Dendritic cell treated with granulocyte-macrophage colony-stimulating factor and Interleukin-4, amounts not matched to agents 40 ng/mL and 50 ng/mL, for 4 days (primary cell): ENCODE measurements around the gene TRNT1.

Experiments used
- H3K27ac Mint-ChIP-seq: one replicate; pipeline ENCODE4 v1.8.0; 2022; ENCODE audit warnings: mild to moderate bottlenecking, mixed read lengths
- H3K27me3 Mint-ChIP-seq: one replicate; pipeline ENCODE4 v1.8.0; 2022; ENCODE audit warnings: mild to moderate bottlenecking, mixed read lengths
- H3K36me3 Mint-ChIP-seq: one replicate; pipeline ENCODE4 v1.8.0; 2022; ENCODE audit warnings: low read depth, mixed read lengths
- H3K4me1 Mint-ChIP-seq: one replicate; pipeline ENCODE4 v1.8.0; 2022; ENCODE audit warnings: low read depth, mixed read lengths
- H3K4me3 Mint-ChIP-seq: one replicate; pipeline ENCODE4 v1.8.0; 2022; ENCODE audit warnings: mild to moderate bottlenecking, moderate library complexity, mixed read lengths
- H3K9me3 Mint-ChIP-seq: one replicate; pipeline ENCODE4 v1.8.0; 2022; ENCODE audit warnings: mixed read lengths
- intact Hi-C: fragments of 100-400 bp; cut with micrococcal nuclease; formaldehyde crosslinking; loops from one replicate; pipeline ENCODE4 v1.15.0; 2022

TRNT1 gene

GRCh38 chr3:3126477-3127431 lies at the start of gene TRNT1:
TRNT1 (plus strand) TSS chr3:3126940; CDS start chr3:3129041, 2,101 bp downstream.
- Mint-ChIP-seq H3K27ac (peak within 1 kb of the TSS; percentile 97), H3K27me3 (no peaks in the 10 kb centered on the region), H3K36me3 (peaks cover 43% of the 10 kb centered on the region), H3K4me1 (peaks cover 30% of the 10 kb centered on the region), H3K4me3 (peak within 1 kb of the TSS; percentile 94), H3K9me3 (no peaks in the 10 kb centered on the region)
- intact Hi-C loops: loop anchor here (2.0 to 5.0 kb wide), 2 partner anchors 52 to 1176 kb away; partner anchors contain the start of genes CRBN and SETMAR

- Mint-ChIP-seq H3K4me3 (no peak overlapping the region), H3K9me3 (no peaks in the 10 kb centered on the region), H3K27me3 (no peaks in the 10 kb centered on the region), H3K36me3 (no peaks in the 10 kb centered on the region), H3K4me1 (no peaks in the 10 kb centered on the region), H3K27ac (no peak overlapping the region)
- intact Hi-C loops: no loop called here
These were observed 46.4 kb upstream of the TRNT1 start for GRCh38 chr3:3080309-3080708.

- Mint-ChIP-seq H3K36me3 (no peaks in the 10 kb centered on the region), H3K27ac (no peak overlapping the region), H3K27me3 (no peaks in the 10 kb centered on the region), H3K4me3 (no peak overlapping the region), H3K4me1 (peaks cover 5% of the 10 kb centered on the region), H3K9me3 (no peaks in the 10 kb centered on the region)
- intact Hi-C loops: no loop called here
These were observed 45.1 kb upstream of the TRNT1 start for GRCh38 chr3:3081381-3082233.

- Mint-ChIP-seq H3K27ac (no peak overlapping the region), H3K27me3 (no peaks in the 10 kb centered on the region), H3K36me3 (no peaks in the 10 kb centered on the region), H3K4me1 (peaks cover 5% of the 10 kb centered on the region), H3K4me3 (no peak overlapping the region), H3K9me3 (no peaks in the 10 kb centered on the region)
- intact Hi-C loops: no loop called here
These were observed 44.4 kb upstream of the TRNT1 start for GRCh38 chr3:3082234-3082924.

GRCh38 chr3:3084890-3085289 lies 41.9 kb upstream of the TRNT1 start:
- no peaks in the 10 kb centered on the region for H3K9me3 Mint-ChIP-seq
- peaks cover 5% of the 10 kb centered on the region for H3K4me1 Mint-ChIP-seq
- intact Hi-C loops: no loop called here
- H3K36me3 Mint-ChIP-seq: no peaks in the 10 kb centered on the region
- H3K27me3 Mint-ChIP-seq: no peaks in the 10 kb centered on the region
- H3K4me3 Mint-ChIP-seq: no peak overlapping the region
- H3K27ac Mint-ChIP-seq: no peak overlapping the region

GRCh38 chr3:3085782-3086181 lies 41.0 kb upstream of the TRNT1 start:
- no peaks in the 10 kb centered on the region for H3K9me3 Mint-ChIP-seq
- peaks cover 5% of the 10 kb centered on the region for H3K4me1 Mint-ChIP-seq
- H3K36me3 Mint-ChIP-seq: no peaks in the 10 kb centered on the region
- H3K4me3 Mint-ChIP-seq: no peak overlapping the region
- H3K27me3 Mint-ChIP-seq: no peaks in the 10 kb centered on the region
- H3K27ac Mint-ChIP-seq: no peak overlapping the region
- intact Hi-C loops: no loop called here

- peaks cover 5% of the 10 kb centered on the region for H3K4me1 Mint-ChIP-seq
- no peaks in the 10 kb centered on the region for H3K27me3 Mint-ChIP-seq
- no peaks in the 10 kb centered on the region for H3K9me3 Mint-ChIP-seq
- intact Hi-C loops: no loop called here
- no peak overlapping the region for H3K27ac Mint-ChIP-seq
- H3K36me3 Mint-ChIP-seq: no peaks in the 10 kb centered on the region
- H3K4me3 Mint-ChIP-seq: no peak overlapping the region
These were observed 40.5 kb upstream of the TRNT1 start for GRCh38 chr3:3086239-3086638.

GRCh38 chr3:3087279-3087678 lies 39.5 kb upstream of the TRNT1 start:
- Mint-ChIP-seq H3K36me3 (no peaks in the 10 kb centered on the region), H3K4me3 (no peak overlapping the region), H3K27ac (no peak overlapping the region), H3K4me1 (peaks cover 5% of the 10 kb centered on the region), H3K27me3 (no peaks in the 10 kb centered on the region), H3K9me3 (no peaks in the 10 kb centered on the region)
- intact Hi-C loops: no loop called here

GRCh38 chr3:3087716-3088465 lies 38.8 kb upstream of the TRNT1 start:
- H3K27ac Mint-ChIP-seq: no peak overlapping the region
- no peaks in the 10 kb centered on the region for H3K9me3 Mint-ChIP-seq
- H3K27me3 Mint-ChIP-seq: no peaks in the 10 kb centered on the region
- H3K4me3 Mint-ChIP-seq: no peak overlapping the region
- peaks cover 5% of the 10 kb centered on the region for H3K4me1 Mint-ChIP-seq
- no peaks in the 10 kb centered on the region for H3K36me3 Mint-ChIP-seq
- intact Hi-C loops: no loop called here

- H3K4me1 Mint-ChIP-seq: peaks cover 5% of the 10 kb centered on the region
- no peaks in the 10 kb centered on the region for H3K9me3 Mint-ChIP-seq
- no peaks in the 10 kb centered on the region for H3K27me3 Mint-ChIP-seq
- no peak overlapping the region for H3K27ac Mint-ChIP-seq
- H3K4me3 Mint-ChIP-seq: no peak overlapping the region
- no peaks in the 10 kb centered on the region for H3K36me3 Mint-ChIP-seq
- intact Hi-C loops: no loop called here
These were observed 37.7 kb upstream of the TRNT1 start for GRCh38 chr3:3089017-3089416.

GRCh38 chr3:3097958-3098357 lies 28.8 kb upstream of the TRNT1 start:
- H3K27me3 Mint-ChIP-seq: no peaks in the 10 kb centered on the region
- H3K36me3 Mint-ChIP-seq: no peaks in the 10 kb centered on the region
- intact Hi-C loops: no loop called here
- no peak overlapping the region for H3K27ac Mint-ChIP-seq
- H3K4me1 Mint-ChIP-seq: no peaks in the 10 kb centered on the region
- no peak overlapping the region for H3K4me3 Mint-ChIP-seq
- H3K9me3 Mint-ChIP-seq: no peaks in the 10 kb centered on the region

- Mint-ChIP-seq H3K36me3 (no peaks in the 10 kb centered on the region), H3K27me3 (no peaks in the 10 kb centered on the region), H3K4me1 (no peaks in the 10 kb centered on the region), H3K27ac (no peak overlapping the region), H3K4me3 (no peak overlapping the region), H3K9me3 (no peaks in the 10 kb centered on the region)
- intact Hi-C loops: no loop called here
These were observed 24.9 kb upstream of the TRNT1 start for GRCh38 chr3:3101660-3102458.

GRCh38 chr3:3102751-3103150 lies 24.0 kb upstream of the TRNT1 start:
- no peaks in the 10 kb centered on the region for H3K36me3 Mint-ChIP-seq
- intact Hi-C loops: no loop called here

More at GRCh38 chr3:3102751-3103150, 24.0 kb upstream of the TRNT1 start:
- Mint-ChIP-seq H3K27ac (no peak overlapping the region), H3K9me3 (no peaks in the 10 kb centered on the region), H3K4me3 (no peak overlapping the region), H3K4me1 (no peaks in the 10 kb centered on the region), H3K27me3 (no peaks in the 10 kb centered on the region)
